Breast epithelium (tissue), 3 donors: Measurements from ENCODE around the gene KIF6.

Experiments
- POLR2A ChIP-seq: fragments of 450-650 bp; IDR thresholded peaks from one replicate; pipeline ENCODE4 v1.6.1; 2016; ENCODE audit warnings: antibody characterized with exemption, mild to moderate bottlenecking, moderate library complexity
- POLR2AphosphoS5 ChIP-seq, 3 donors: sonication (generic); formaldehyde crosslinking; IDR thresholded peaks; one replicate each; pipeline ENCODE4 v1.6.1; 2017; ENCODE audit warnings: antibody characterized with exemption in 3 of 3
- TF ChIP-seq, protein P1 (sequence below), 3 donors: fragments of 450-650 bp; IDR thresholded peaks; one replicate each; pipeline ENCODE4 v1.5.1; 2016 to 2017; ENCODE audit warnings: antibody characterized with exemption in 3 of 3, mild to moderate bottlenecking in 3 of 3, moderate library complexity in 3 of 3

DNA sequence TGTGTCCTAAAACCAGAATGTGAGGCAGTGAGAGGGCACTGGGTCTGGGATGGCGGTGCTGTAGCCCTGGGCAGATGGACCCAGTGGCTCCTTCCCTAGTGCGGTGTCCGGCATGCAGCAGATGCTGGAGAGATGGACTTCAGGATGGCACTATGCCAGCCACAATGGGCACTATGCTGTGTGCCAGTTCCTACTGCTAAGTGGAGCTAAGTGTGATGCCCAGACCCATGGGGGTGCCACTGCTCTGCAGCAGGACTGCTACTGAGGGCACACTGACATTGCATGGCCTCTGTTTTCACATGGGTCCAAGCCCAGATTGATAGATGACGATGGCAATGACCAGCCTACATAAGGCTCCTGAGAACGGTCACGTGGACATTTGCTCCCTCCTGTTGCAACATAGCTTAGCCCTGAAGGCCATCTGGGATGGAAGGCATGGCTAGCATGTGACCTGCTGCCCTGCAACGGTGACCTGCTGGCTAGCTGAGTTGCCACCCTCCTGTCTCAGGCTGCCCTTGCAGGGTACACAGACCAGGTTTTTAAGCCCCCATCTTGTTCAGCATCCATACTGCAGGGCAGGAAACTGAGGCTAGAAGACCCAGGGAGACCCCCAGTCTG lies 371.4 kb downstream of the KIF6 start:
- TF ChIP-seq, protein P1, sequence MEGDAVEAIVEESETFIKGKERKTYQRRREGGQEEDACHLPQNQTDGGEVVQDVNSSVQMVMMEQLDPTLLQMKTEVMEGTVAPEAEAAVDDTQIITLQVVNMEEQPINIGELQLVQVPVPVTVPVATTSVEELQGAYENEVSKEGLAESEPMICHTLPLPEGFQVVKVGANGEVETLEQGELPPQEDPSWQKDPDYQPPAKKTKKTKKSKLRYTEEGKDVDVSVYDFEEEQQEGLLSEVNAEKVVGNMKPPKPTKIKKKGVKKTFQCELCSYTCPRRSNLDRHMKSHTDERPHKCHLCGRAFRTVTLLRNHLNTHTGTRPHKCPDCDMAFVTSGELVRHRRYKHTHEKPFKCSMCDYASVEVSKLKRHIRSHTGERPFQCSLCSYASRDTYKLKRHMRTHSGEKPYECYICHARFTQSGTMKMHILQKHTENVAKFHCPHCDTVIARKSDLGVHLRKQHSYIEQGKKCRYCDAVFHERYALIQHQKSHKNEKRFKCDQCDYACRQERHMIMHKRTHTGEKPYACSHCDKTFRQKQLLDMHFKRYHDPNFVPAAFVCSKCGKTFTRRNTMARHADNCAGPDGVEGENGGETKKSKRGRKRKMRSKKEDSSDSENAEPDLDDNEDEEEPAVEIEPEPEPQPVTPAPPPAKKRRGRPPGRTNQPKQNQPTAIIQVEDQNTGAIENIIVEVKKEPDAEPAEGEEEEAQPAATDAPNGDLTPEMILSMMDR (IDR thresholded peaks at IDR 0.05) = no peak
- TF ChIP-seq POLR2A (no peak), POLR2AphosphoS5 (IDR thresholded peaks at IDR 0.05) (no peak)
